SU-DHL-6 (cell line): ENCODE results near the gene CCL22.

Experiments
- EZH2phosphoT487 ChIP-seq: fragments of 200-600 bp; sonication (generic), shearing (Covaris generic); conservative IDR thresholded peaks from 2 replicates; pipeline ENCODE4 v1.6.1; 2018; ENCODE audit warnings: mild to moderate bottlenecking, antibody characterized with exemption, low read length, moderate library complexity, mixed read lengths
- TF ChIP-seq, protein P1 (sequence below): fragments of 200-600 bp; sonication (generic); IDR thresholded peaks from one replicate; pipeline ENCODE4 v1.5.1; 2017; ENCODE audit warnings: antibody characterized with exemption, mild to moderate bottlenecking, low read length, moderate library complexity; ENCODE audit not compliant: insufficient read depth, poor library complexity, severe bottlenecking

DNA sequence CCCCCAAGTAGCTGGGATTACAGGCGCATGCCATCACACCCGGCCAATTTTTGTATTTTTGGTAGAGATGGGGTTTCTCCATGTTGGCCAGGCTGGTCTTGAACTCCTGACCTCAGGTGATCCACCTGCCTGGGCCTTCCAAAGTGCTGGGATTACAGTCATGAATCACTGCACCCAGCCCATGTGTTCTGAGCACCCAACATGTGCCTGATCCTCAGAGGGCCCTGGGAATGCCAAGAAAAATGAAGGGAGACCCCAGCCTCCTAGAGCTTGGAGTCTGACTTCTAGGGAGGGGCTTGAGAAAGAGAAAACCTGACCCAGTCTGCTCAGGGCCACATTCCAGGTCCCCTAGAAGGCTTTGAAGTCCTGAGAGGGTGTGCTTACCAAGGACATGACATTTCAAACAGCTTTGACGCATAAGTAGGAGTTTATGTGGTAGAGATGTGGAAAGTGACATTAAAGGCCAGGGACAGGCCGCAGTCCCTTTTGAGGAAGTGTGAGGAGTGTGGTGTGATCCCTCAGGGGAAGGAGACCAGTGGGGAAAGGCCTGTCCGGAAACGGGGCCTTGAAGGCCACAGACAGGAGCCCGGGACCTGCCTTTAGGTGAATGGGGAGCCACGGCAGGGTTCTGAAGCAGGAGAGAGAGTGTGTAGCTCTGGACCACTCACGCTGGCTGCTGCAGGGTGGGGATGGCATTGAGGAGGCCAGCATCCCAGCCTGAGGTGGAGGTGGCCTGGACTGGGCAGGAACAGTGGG is 1.1 kb upstream of the CCL22 start:
- TF ChIP-seq, protein P1, sequence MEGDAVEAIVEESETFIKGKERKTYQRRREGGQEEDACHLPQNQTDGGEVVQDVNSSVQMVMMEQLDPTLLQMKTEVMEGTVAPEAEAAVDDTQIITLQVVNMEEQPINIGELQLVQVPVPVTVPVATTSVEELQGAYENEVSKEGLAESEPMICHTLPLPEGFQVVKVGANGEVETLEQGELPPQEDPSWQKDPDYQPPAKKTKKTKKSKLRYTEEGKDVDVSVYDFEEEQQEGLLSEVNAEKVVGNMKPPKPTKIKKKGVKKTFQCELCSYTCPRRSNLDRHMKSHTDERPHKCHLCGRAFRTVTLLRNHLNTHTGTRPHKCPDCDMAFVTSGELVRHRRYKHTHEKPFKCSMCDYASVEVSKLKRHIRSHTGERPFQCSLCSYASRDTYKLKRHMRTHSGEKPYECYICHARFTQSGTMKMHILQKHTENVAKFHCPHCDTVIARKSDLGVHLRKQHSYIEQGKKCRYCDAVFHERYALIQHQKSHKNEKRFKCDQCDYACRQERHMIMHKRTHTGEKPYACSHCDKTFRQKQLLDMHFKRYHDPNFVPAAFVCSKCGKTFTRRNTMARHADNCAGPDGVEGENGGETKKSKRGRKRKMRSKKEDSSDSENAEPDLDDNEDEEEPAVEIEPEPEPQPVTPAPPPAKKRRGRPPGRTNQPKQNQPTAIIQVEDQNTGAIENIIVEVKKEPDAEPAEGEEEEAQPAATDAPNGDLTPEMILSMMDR: no peak
- TF ChIP-seq EZH2phosphoT487: no peak
